ENCODE measurements around the gene ARHGAP15.

GRCh38 chr2:143679617-143680016 lies 550.4 kb downstream of the ARHGAP15 start:
- TF ChIP-seq CTCF (IDR thresholded peaks at IDR 0.05; ENCODE audit: low read depth, low read length, poor library complexity, severe bottlenecking) (no peak), EZH2phosphoT487 (IDR thresholded peaks at IDR 0.05; ENCODE audit: borderline replicate concordance, low read length) (no peak)
